H54 (cell line): Measurements from ENCODE around the gene ACR.

Experiments
- DNase-seq: peaks from one replicate; pipeline ENCODE4 v3.0.0; 2011; ENCODE audit warnings: low spot score, mixed read lengths; ENCODE audit not compliant: insufficient read length
- FAIRE-seq: peaks from 3 replicates; lab custom pipeline; 2011; peaks lifted over from hg19 to GRCh38; lab: Jason Lieb, UNC
- POLR2A ChIP-seq: IDR thresholded peaks from 2 replicates; pipeline ENCODE4 v1.6.1; 2011; ENCODE audit warnings: low read depth, mild to moderate bottlenecking, low read length

ACR gene

DNA sequence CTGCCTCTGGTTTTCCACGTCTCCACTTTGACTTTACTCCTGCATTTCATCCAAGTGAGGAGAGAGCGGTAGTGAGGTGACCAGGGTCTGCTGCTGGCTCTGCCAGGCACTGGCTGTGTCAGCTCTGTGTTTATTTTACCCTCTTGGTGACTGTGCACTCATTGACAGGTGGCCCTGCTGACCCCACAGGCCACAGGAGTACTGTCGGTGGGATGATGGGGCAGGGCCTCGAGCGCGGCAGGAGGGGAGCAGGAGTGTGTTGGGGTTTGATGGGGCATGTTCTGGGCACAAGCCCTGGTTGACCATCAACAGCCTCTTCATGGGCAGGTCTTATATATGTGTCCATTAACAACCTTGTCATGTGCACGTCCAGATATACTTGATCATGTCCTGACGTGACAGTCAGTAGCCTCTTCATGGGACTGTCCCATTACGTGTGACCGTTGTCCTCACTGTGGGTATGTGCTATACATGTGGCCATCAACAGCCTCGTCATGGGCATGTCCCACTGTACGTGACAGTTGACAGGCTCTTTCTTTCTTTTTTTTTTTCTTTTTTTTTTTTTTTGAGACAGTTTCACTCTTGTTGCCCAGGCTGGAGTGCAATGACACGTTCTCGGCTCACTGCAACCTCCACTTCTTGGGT, 31.4 kb upstream of the ACR start:
- no peak for TF ChIP-seq POLR2A
- FAIRE-seq (no peak), DNase-seq (no peak)

DNA sequence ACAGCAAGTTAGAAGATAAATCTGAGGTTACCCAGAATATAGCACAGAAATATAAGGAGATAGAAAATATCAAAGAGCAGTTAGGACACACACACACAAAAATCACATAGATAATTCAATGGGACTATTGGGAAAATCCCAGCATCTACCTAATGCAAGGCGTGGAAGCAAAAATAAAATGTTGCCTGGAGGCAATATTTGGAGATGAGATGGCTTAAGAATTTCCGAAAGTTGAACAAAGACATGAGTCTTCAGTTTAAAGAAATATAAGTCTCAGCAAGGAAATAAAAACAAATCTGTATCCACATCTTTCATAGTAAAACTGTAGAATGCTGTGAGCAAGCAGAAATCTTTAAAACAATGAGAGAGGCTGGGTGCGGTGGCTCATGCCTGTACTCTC, 29.5 kb upstream of the ACR start:
- no peak for TF ChIP-seq POLR2A
- DNase-seq (no peak), FAIRE-seq (no peak)

DNA sequence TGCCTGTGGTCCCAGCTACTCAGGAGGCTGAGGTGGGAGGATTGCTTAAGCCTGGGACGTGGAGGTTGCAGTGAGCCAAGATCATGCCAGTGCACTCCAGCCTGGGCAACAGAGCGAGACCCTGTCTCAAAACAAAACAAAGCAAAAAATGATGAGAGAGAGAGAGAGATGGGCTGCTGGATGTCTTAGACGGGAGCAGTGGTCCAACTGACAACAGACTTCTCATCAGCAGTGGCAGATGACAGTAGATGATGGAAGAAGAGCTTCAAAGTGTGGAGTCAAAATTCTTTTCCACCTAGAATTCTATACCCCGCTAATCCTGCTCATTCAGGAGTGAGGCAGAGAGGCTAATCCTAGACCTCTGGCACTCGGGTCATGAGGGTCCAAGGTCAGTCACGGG, 29.0 kb upstream of the ACR start:
- no peak for DNase-seq
- FAIRE-seq, result no peak
- TF ChIP-seq POLR2A, result no peak

DNA sequence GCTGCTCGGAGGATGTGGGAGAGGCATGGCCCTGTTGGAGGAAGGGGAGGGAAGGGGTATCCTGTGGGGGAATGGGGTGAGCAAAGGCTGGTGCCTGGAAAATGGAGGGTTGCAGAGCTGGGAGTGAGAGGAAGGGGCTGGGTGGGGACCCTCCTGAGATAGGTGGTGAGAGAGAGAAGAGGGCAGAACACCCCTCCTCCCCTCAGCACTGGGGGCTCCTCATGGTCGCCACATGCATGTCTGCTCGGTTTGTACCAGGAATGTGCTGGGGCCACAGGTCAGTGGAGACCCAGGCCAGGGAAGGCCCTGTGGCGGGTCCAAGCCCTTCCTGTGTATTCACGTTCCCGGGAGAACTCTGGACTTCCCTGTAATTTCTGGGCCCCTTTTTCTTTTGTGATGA, 27.8 kb upstream of the ACR start:
- no peak for DNase-seq
- FAIRE-seq, result no peak
- no peak for TF ChIP-seq POLR2A

DNA sequence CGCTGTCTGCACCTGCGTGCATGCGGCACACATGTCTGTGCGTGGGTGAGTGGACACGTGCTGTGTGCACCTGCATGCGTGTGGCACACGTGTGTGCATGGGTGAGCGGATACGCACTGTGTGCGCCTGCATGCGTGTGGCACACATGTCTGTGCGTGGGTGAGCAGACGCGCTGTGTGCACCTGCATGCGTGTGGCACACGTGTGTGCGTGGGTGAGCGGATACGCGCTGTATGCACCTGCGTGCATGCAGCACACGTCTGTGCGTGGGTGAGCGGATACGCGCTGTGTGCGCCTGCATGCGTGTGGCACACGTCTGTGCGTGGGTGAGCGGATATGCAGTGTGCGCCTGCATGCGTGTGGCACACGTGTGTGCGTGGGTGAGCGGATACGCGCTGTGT, 27.1 kb upstream of the ACR start:
- FAIRE-seq, result no peak
- no peak for TF ChIP-seq POLR2A
- DNase-seq, result no peak

DNA sequence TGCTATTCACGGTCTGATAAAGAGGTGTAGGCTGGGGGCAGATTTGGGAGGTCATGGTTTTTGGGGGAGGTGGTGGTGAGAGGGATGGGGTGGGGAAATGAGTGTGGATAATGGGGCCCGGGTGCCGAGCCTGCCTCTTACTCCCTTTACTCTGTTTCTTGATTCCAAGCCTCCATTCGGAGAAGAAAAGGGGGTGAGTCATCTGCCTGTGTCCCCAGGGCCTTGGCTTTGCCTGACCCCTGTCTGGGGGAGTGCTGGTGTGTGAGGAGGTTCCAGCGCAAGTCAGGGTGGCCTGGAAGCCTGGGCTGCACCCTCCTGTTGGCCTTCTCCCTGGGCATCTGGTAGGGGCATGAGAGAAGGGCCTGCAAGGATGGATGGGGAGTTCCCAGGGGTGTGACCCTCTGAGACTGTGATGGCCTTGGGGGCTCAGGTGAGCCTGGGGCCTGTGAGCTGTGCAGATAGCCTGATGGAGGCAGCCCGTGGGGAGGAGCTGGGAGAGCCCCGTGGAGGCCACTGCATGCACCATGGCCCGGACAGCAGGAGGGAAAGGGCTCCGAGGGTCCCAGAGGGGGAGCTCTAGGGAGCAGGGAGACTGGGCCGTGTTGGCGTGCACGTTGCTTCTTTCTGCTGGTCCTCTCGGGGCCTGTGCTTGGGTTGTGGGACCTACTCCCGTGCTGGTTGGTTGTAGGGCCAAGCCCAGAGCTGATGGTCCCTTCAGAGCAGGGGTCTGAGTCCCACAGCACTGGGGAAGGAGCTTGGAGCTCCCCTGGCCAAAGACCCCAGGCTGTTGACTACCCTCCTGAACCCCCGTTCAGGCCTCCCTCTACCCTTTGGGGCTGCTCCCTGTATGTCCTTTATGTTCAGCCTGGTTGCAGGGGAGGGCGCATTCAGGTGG, 26.3 kb upstream of the ACR start:
- FAIRE-seq (no peak), DNase-seq (no peak)
- no peak for TF ChIP-seq POLR2A

- DNase-seq (no peak), FAIRE-seq (no peak)
- no peak for TF ChIP-seq POLR2A
These were observed 25.5 kb upstream of the ACR start for GRCh38 chr22:50712341-50713007.

DNA sequence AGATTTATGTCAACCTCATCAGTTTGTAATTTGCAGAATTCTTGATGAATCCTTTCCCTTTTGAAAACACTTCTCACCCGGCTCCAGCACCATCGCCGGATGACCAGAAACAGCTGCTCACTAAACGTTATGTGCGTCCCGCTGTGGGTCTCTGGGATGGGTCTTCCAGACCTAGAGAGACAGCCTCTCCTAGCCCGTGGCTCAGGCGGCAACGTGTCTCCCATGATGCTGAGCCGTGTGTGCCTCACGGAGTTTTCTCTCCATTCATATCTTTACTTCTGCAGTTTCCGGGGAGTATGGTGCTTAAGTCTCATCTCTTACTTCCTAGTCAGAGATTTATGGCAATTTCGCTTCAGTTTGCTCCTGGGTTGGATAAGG, 25.0 kb upstream of the ACR start:
- TF ChIP-seq POLR2A, result no peak
- FAIRE-seq (no peak), DNase-seq (no peak)

- no peak for TF ChIP-seq POLR2A
- FAIRE-seq (no peak), DNase-seq (no peak)
These were observed 24.4 kb upstream of the ACR start for GRCh38 chr22:50713571-50714056.

DNA sequence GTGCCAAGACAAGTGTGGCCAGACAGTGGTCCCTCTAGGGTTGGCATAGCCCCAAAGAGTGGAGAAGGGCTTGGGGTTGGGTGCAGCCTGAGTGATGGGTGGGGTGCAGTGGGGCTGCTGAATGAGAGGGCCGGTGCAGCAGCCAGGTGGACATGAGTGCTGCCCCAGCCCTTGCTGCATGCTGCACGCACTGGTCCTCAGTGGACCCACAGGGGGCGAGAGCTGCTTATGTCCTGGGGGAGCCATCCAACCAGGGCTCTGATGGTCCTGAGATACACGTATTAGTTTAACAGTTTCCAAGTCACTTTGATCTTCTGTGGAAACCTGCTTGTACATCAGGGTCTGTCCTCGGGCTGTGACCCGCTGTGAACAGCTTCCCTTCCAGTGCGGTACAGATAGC, 23.9 kb upstream of the ACR start:
- DNase-seq (no peak), FAIRE-seq (no peak)
- TF ChIP-seq POLR2A, result no peak

DNA sequence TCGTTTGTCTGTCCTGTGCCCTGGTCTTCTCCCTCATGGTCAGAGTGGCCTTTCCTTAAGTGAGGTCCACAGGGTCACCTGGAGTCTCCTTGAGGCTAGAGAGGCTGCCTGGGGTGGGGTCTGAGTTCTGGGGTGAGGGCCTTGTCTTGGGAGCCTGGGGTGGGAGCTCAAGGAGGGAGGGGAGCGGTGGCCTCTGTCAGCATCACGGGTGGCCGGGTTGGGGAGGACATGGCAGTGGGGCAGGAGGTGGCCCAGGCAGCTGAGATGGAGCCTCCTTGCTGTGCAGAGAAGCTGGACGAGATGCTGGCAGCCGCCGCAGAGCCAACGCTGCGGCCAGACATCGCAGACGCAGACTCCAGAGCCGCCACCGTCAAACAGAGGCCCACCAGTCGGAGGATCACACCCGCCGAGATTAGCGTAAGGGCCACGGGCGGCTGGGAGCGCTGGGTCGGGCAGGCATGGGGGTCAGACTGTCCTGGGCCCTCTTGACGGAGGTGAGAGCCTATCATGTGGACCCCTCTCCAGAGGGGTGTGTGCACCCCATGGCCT, 23.3 kb upstream of the ACR start:
- DNase-seq, result no peak
- TF ChIP-seq POLR2A, result no peak
- FAIRE-seq, result no peak

GRCh38 chr22:50715250-50715649, 22.8 kb upstream of the ACR start:
- no peak for DNase-seq
- TF ChIP-seq POLR2A, result no peak

DNA sequence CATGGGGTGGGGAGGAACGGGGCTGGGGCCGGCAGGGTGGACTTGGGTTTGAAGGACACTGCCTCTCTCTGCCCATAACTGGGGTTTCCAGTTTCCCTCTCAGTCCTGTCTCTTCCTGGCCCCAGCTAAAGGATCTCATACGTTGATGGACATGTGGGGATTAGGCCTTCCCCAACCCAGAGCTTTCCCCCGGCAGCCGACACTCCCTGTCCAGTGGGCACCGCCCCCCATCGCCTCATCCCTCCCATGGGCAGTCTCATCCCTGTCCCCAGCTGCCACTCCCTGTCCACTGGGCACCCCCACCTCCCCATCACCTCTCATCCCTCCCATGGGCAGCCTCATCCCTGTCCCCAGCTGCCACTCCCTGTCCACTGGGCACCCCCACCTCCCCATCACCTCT, 22.2 kb upstream of the ACR start:
- DNase-seq (no peak), FAIRE-seq (no peak)
- no peak for TF ChIP-seq POLR2A

More at GRCh38 chr22:50715250-50715649, 22.8 kb upstream of the ACR start:
- no peak for FAIRE-seq
